GM12878 (cell line): ENCODE data around the gene FAR2. TPM values are rescaled to one million over a fixed set of nuclear protein-coding genes. Genes with fewer than 3 reads are reported as not detected.

Source experiments
- ATAC-seq: fragments of 200-7000 bp; cut with Tn5 transposase; 3 replicates; pipeline ENCODE4 v1.9.1; 2020; ENCODE audit warnings: mild to moderate bottlenecking, moderate library complexity
- Bru-seq: library from RNA; stranded (reverse); fragments of 400-500 nt; gene quantifications from one replicate; lab custom pipeline; 2021; lab: Mats Ljungman, UMichigan
- BruChase-seq, 2 experiments: library from RNA; stranded (reverse); fragments of 400-500 nt; gene quantifications; one replicate each; lab custom pipeline; 2021; lab: Mats Ljungman, UMichigan
- BruUV-seq: library from RNA; stranded (reverse); fragments of 400-500 nt; replicated peaks from 2 replicates; lab custom pipeline; 2021; lab: Mats Ljungman, UMichigan
- CTCF ChIA-PET: fragments of 300-600 bp; sonication (Branson Sonifier 250); formaldehyde crosslinking; extraction: SDS; loops from one replicate; lab custom pipeline; 2021; ENCODE audit warnings: inconsistent platforms; lab: Yijun Ruan, JAX
- POLR2A ChIA-PET: fragments of 350-600 bp; formaldehyde crosslinking; extraction: SDS; loops from one replicate; lab custom pipeline; 2021; ENCODE audit warnings: inconsistent platforms; lab: Charles Lee
- RAD21 ChIA-PET: fragments of 300-600 bp; sonication (Branson Sonifier 250); formaldehyde crosslinking; loops from one replicate; lab custom pipeline; 2023; ENCODE audit warnings: antibody characterized with exemption; ENCODE audit not compliant: unreplicated experiment; lab: Charles Lee
- SMC1A ChIA-PET: fragments of 300-600 bp; sonication (Branson Sonifier 250); formaldehyde crosslinking; loops from one replicate; lab custom pipeline; 2023; ENCODE audit not compliant: unreplicated experiment, uncharacterized antibody; lab: Charles Lee
- DNase-seq: peaks from one replicate; pipeline ENCODE4 v3.0.0-alpha.2; 2011; ENCODE audit warnings: low read depth, low spot score
- FAIRE-seq: peaks from 3 replicates; lab custom pipeline; 2011; peaks lifted over from hg19 to GRCh38; lab: Jason Lieb, UNC
- H2AFZ ChIP-seq: 2 replicates; pipeline ENCODE4 v1.6.0; 2011; ENCODE audit warnings: low read depth, low read length, control low read depth; ENCODE audit not compliant: control insufficient read depth
- H3K27ac ChIP-seq: 2 replicates; pipeline ENCODE4 v1.5.1; 2011; ENCODE audit warnings: control low read depth; ENCODE audit not compliant: control insufficient read depth, insufficient read depth
- H3K27me3 ChIP-seq, 2 experiments: replicated peaks in 1 of 2; 2 replicates each; pipeline versions ENCODE4 v1.6.0 to v1.6.1; 2011; ENCODE audit warnings: low read length in 1 of 2; ENCODE audit not compliant: control insufficient read depth in 2 of 2, insufficient read depth in 2 of 2
- H3K36me3 ChIP-seq, 2 experiments: 2 replicates each; pipeline ENCODE4 v1.5.1; 2011; ENCODE audit warnings: low read length in 1 of 2; ENCODE audit not compliant: control insufficient read depth in 2 of 2, insufficient read depth in 2 of 2
- H3K4me1 ChIP-seq: 2 replicates; pipeline ENCODE4 v1.6.1; 2011; ENCODE audit warnings: mild to moderate bottlenecking, low read length, moderate library complexity, mixed read lengths; ENCODE audit not compliant: control insufficient read depth, insufficient read depth
- H3K4me2 ChIP-seq: 2 replicates; pipeline ENCODE4 v1.6.0; 2011; ENCODE audit warnings: control low read depth; ENCODE audit not compliant: control insufficient read depth, insufficient read depth
- H3K4me3 ChIP-seq: fragments of 200-600 bp; sonication (generic); 2 replicates; pipeline ENCODE4 v1.5.1; 2016
- H3K79me2 ChIP-seq: 2 replicates; pipeline ENCODE4 v1.6.0; 2011; ENCODE audit warnings: low read length; ENCODE audit not compliant: control insufficient read depth, insufficient read depth
- H3K9ac ChIP-seq: 2 replicates; pipeline ENCODE4 v1.8.0; 2011; ENCODE audit warnings: low read length, control low read depth, mixed read lengths; ENCODE audit not compliant: control insufficient read depth, insufficient read depth
- H3K9me3 ChIP-seq: replicated peaks from 3 replicates; pipeline ENCODE4 v1.5.1; 2011; ENCODE audit warnings: mild to moderate bottlenecking, low read length; ENCODE audit not compliant: control insufficient read depth, insufficient read depth
- H4K20me1 ChIP-seq: 2 replicates; pipeline ENCODE4 v1.6.0; 2011; ENCODE audit not compliant: control insufficient read depth, insufficient read depth
- ASH2L ChIP-seq: fragments of 300-600, 200-600 bp; sonication (generic); IDR thresholded peaks from 2 replicates; pipeline ENCODE4 v1.6.1; 2017; ENCODE audit warnings: low read depth, mild to moderate bottlenecking, borderline replicate concordance
- ATF7 ChIP-seq: fragments of 450-650 bp; IDR thresholded peaks from 2 replicates; pipeline ENCODE4 v1.6.1; 2016; ENCODE audit warnings: low read depth, mild to moderate bottlenecking
- BMI1 ChIP-seq: fragments of 450-650 bp; IDR thresholded peaks from 2 replicates; pipeline ENCODE4 v1.6.1; 2016; ENCODE audit warnings: mild to moderate bottlenecking, moderate library complexity, borderline replicate concordance
- IKZF1 ChIP-seq: fragments of 450-650 bp; conservative IDR thresholded peaks from 2 replicates; pipeline ENCODE4 v1.6.1; 2017; ENCODE audit warnings: antibody characterized with exemption, mild to moderate bottlenecking
- MTA2 ChIP-seq: fragments of 450-650 bp; IDR thresholded peaks from 2 replicates; pipeline ENCODE4 v1.6.1; 2016; ENCODE audit warnings: low read depth, mild to moderate bottlenecking, moderate library complexity
- POLR2A ChIP-seq: IDR thresholded peaks from 2 replicates; pipeline ENCODE4 v1.6.1; 2011; ENCODE audit warnings: low read depth, mild to moderate bottlenecking, low read length
- RAD21 ChIP-seq: IDR thresholded peaks from 2 replicates; pipeline ENCODE4 v1.6.1; 2011; ENCODE audit warnings: mild to moderate bottlenecking, low read depth, low read length, moderate library complexity; ENCODE audit not compliant: insufficient read depth
- RUNX3 ChIP-seq: IDR thresholded peaks from 2 replicates; pipeline ENCODE4 v1.6.1; 2012; ENCODE audit warnings: low read length, inconsistent platforms
- TAF1 ChIP-seq: IDR thresholded peaks from 2 replicates; pipeline ENCODE4 v1.6.1; 2011; ENCODE audit warnings: mild to moderate bottlenecking, low read depth, low read length, borderline replicate concordance
- WGBS: methylation state at CpG from one replicate; pipeline ENCODE4 v1.1.6; 2016; ENCODE audit warnings: low lambda C conversion rate; ENCODE audit not compliant: insufficient replicate concordance, insufficient coverage; ENCODE audit errors: missing lambda C conversion rate; 5-methylcytosine and 5-hydroxymethylcytosine counted together
- in situ Hi-C: fragments of 300-500 bp; cut with MboI; formaldehyde crosslinking; loops from 9 replicates; pipeline ENCODE4 v1.14.3; 2018; ENCODE audit warnings: mixed read lengths
- intact Hi-C: fragments of 100-400 bp; cut with micrococcal nuclease; formaldehyde crosslinking; loops from one replicate; pipeline ENCODE4 v1.14.2; 2022; ENCODE audit not compliant: unreplicated experiment
- long read RNA-seq, 2 experiments: library from polyadenylated mRNA; unstranded; transcript quantifications; one replicate each; pipeline ENCODE4 v2.0.0, GENCODE V29; 2019 to 2020
- polyA minus RNA-seq, 3 experiments: library from RNA; depleted of rRNA, polyadenylated mRNA; stranded (reverse); fragments of >200 nt; gene quantifications; 2 replicates each; pipeline ENCODE4 v1.2.3, GENCODE V29; 2011
- polyA plus RNA-seq, 11 experiments: library from polyadenylated mRNA; depleted of rRNA in 4 of 11; unstranded in 6 of 11; stranded (reverse) in 5 of 11; fragments of >200 nt; fragmentation: Nextera tagmentation in 4 of 11; fragmentation: Illumina TruSeq in 1 of 11; extraction: Ambion mirVana in 4 of 11; extraction: Trizol in 1 of 11; gene quantifications; 1 replicate in 1 of 11; 2 replicates in 10 of 11; pipeline versions ENCODE4 v1.2.1 to v1.2.3, GENCODE V29; 2011 to 2016; ENCODE audit warnings: inconsistent platforms in 2 of 11, missing spikeins in 2 of 11, low read depth in 1 of 11
- total RNA-seq, 4 experiments: library from RNA; depleted of rRNA in 3 of 4; stranded (reverse); fragments of >200 nt in 3 of 4; fragmentation: Illumina TruSeq in 1 of 4; extraction: Trizol in 1 of 4; gene quantifications; 2 replicates each; pipeline versions ENCODE4 v1.2.1 to v1.2.3, GENCODE V29; 2013 to 2021
- TF ChIP-seq, protein P1 (sequence below): fragments of 150-350 bp; IDR thresholded peaks from 2 replicates; pipeline ENCODE4 v1.6.1; 2016; ENCODE audit warnings: low read depth, low read length

FAR2 gene
- 0.93 TPM in 1 of 2 replicates, not detected in the other for total RNA-seq (2013; cell fraction: nucleolus; rRNA removed)
- 0.62 and 1.2 TPM in 2 replicates for total RNA-seq (2014; rRNA removed)
- total RNA-seq (2014; rRNA removed; fragmentation: Illumina TruSeq; extraction: Trizol): 0.67 and 1.1 TPM in 2 replicates
- 0.74 and 1.2 TPM in 2 replicates for total RNA-seq (2021)
- polyA plus RNA-seq (2011; ENCODE audit: low read depth): 1.0 TPM
- polyA plus RNA-seq (2011; rRNA removed): 0.92 and 1.5 TPM in 2 replicates
- polyA plus RNA-seq (2011; cell fraction: cytosol; rRNA removed): 0.63 and 0.72 TPM in 2 replicates
- 0.82 and 0.94 TPM in 2 replicates for polyA plus RNA-seq (2011; cell fraction: nucleus; rRNA removed)
- 2.2 and 2.3 TPM in 2 replicates for polyA plus RNA-seq (2012)
- polyA plus RNA-seq (2014; fragmentation: Illumina TruSeq; extraction: Trizol): 0.73 and 1.7 TPM in 2 replicates
- polyA plus RNA-seq (2014; fragmentation: Nextera tagmentation; extraction: Ambion mirVana): 1 to 10 TPM in 1 of 2 experiments, under 1 TPM in 1; 0.53 to 1.1 TPM
- 0.54 and 0.86 TPM in 2 replicates for polyA plus RNA-seq (2014; rRNA removed)
- polyA plus RNA-seq (2016; fragmentation: Nextera tagmentation; extraction: Ambion mirVana): under 1 TPM; 0.50 to 0.62 TPM
- polyA minus RNA-seq (2011; rRNA and poly(A)+ RNA removed): 0.88 and 1.6 TPM in 2 replicates
- polyA minus RNA-seq (2011; cell fraction: cytosol; rRNA and poly(A)+ RNA removed): not detected in 2 replicates
- polyA minus RNA-seq (2011; cell fraction: nucleus; rRNA and poly(A)+ RNA removed): 1.5 and 1.7 TPM in 2 replicates
- Bru-seq, nascent RNA: percentile 26 among the genes with signal in this experiment
- percentile 26 among the genes with signal in this experiment for BruChase-seq, experiment 1, labeled RNA remaining after a 6-hour chase
- BruChase-seq, experiment 2, labeled RNA remaining after a 2-hour chase: percentile 26 among the genes with signal in this experiment
- long read RNA-seq, experiment 1, partial matches to known transcripts: 0 of 5 reads
- long read RNA-seq, experiment 1, other reads (novel, unspliced or antisense): 1 of 5 reads
- long read RNA-seq, experiment 2, transcript FAR2-202 (12 exons, 3,616 nt): major isoform, 44 of 72 reads
- long read RNA-seq, experiment 2, partial matches to known transcripts: 7 of 72 reads
- long read RNA-seq, experiment 2, other reads (novel, unspliced or antisense): 20 of 72 reads

DNA sequence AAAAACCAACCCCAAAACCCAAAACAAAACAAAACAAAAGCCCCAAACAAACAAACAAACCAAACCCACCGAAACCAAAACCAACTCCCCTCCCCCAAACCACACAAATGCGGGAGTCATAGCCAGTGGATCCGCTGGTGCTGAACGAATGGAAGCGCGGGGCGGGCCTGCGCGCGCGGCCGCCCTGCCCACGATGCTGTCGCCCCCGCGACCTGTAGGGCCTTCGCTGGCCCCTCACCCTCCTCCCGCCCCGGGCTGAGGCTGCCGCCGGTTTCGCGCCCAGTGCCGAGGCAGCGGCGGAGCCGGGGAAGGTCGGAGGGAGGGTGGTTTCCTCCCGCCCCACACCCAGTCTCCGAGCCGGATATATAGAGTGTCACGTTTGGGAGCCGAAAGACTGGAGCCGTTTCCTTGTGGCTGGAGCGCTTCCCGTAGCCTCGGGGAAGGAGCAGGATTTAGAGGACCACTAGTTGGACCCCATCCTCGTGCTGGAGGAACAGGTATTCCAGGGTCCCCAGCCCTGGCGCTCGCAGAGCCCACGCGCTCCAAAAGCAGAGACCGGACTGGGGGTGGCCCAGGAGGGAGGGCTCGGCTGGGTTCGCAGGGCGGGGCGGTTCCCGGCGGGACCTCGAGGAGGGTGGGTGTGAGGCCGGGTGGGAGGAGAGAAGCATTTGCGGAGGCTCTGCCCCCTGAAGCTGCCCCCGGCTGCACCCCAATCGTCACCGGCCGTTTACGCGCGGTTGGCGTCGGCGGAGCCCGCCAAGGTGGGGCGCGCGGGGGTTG lies at the start of gene FAR2:
FAR2 (plus strand) TSS at position 368 of the 780 bp plus-strand sequence. CDS start 121,172 bp downstream, outside the sequence.
- BruUV-seq: no TSS peak
- ChIA-PET SMC1A (interaction anchor here (0.8 to 1.6 kb wide), 2 partner anchors 15 to 61 kb away, joined by 3 read pairs; no protein-coding TSS in a partner anchor), POLR2A (no interaction called here), RAD21 (no interaction called here), CTCF (interaction anchor here (0.7 to 1.0 kb wide), 3 partner anchors 15 to 74 kb away, joined by 3 read pairs; no protein-coding TSS in a partner anchor)
- peak within 1 kb of the TSS; percentile 64; the same call in 1 of the 2 replicates for H3K9ac ChIP-seq
- no peaks in the 10 kb centered on the region for H4K20me1 ChIP-seq
- H3K27me3 ChIP-seq: no peaks in the 10 kb centered on the region; a peak in 2 of 4 replicates
- no peaks in the 10 kb centered on the region for H3K9me3 ChIP-seq
- ATAC-seq: peak; percentile 61
- peak within 1 kb of the TSS; percentile 81 for H3K4me3 ChIP-seq
- TF ChIP-seq RUNX3: peak; percentile 56; the same call in 1 of the 2 replicates
- TF ChIP-seq IKZF1: peak; percentile 27; the same call in 1 of the 2 replicates
- no peak for TF ChIP-seq MTA2
- TF ChIP-seq POLR2A: peak; percentile 55
- TF ChIP-seq ASH2L: no peak
- TF ChIP-seq BMI1: 0 out of 2 replicates have a peak, but pooled peaks have one; percentile 57
- no peak for TF ChIP-seq TAF1
- TF ChIP-seq, protein P1, sequence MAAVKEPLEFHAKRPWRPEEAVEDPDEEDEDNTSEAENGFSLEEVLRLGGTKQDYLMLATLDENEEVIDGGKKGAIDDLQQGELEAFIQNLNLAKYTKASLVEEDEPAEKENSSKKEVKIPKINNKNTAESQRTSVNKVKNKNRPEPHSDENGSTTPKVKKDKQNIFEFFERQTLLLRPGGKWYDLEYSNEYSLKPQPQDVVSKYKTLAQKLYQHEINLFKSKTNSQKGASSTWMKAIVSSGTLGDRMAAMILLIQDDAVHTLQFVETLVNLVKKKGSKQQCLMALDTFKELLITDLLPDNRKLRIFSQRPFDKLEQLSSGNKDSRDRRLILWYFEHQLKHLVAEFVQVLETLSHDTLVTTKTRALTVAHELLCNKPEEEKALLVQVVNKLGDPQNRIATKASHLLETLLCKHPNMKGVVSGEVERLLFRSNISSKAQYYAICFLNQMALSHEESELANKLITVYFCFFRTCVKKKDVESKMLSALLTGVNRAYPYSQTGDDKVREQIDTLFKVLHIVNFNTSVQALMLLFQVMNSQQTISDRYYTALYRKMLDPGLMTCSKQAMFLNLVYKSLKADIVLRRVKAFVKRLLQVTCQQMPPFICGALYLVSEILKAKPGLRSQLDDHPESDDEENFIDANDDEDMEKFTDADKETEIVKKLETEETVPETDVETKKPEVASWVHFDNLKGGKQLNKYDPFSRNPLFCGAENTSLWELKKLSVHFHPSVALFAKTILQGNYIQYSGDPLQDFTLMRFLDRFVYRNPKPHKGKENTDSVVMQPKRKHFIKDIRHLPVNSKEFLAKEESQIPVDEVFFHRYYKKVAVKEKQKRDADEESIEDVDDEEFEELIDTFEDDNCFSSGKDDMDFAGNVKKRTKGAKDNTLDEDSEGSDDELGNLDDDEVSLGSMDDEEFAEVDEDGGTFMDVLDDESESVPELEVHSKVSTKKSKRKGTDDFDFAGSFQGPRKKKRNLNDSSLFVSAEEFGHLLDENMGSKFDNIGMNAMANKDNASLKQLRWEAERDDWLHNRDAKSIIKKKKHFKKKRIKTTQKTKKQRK: no peak
- TF ChIP-seq RAD21: no peak
- TF ChIP-seq ATF7: no peak
- H3K4me2 ChIP-seq: peak within 1 kb of the TSS; percentile 88
- in situ Hi-C loops (no loop called here), intact Hi-C loops (no loop called here)
- no peaks in the 10 kb centered on the region for H3K79me2 ChIP-seq
- 21% methylated on average over 51 of the region's 66 CpGs for WGBS
- DNase-seq: no peak
- H3K36me3 ChIP-seq: no peaks in the 10 kb centered on the region
- H3K4me1 ChIP-seq: peaks cover 4% of the 10 kb centered on the region; the same call in 1 of the 2 replicates
- no peak for FAIRE-seq
- peak within 1 kb of the TSS; percentile 50 for H3K27ac ChIP-seq
- peak within 1 kb of the TSS; percentile 81 for H2AFZ ChIP-seq
